ENCODE data around the gene TBCCD1. TPM values are rescaled to one million over a fixed set of nuclear protein-coding genes. Genes with fewer than 3 reads are reported as not detected.

The TBCCD1 gene
- total RNA-seq, 1 experiment from 2014 or later = 7.4 TPM

GRCh38 chr3:186613637-186614265 is 46.6 kb upstream of the TBCCD1 start:
- Histone ChIP-seq H3K23ac (ENCODE audit: insufficient read length, low read depth, low read length) (no peak overlapping the region), H3K79me1 (ENCODE audit: insufficient read depth, low read depth, low read length, poor library complexity, severe bottlenecking) (no peaks in the 10 kb centered on the region), H2BK12ac (ENCODE audit: insufficient read length, low read depth, low read length) (no peak overlapping the region), H4K91ac (ENCODE audit: insufficient read length, low read depth, low read length) (no peak overlapping the region), H2BK20ac (ENCODE audit: low read depth, low read length, poor library complexity, severe bottlenecking) (no peak overlapping the region), H4K5ac (ENCODE audit: insufficient read length, low read depth, low read length) (no peak overlapping the region), H3T11ph (ENCODE audit: low read length) (no peak overlapping the region), H2AFZ (ENCODE audit: low read length) (no peak overlapping the region), H3K79me2 (ENCODE audit: insufficient read depth, low read length) (no peaks in the 10 kb centered on the region), H2AK5ac (ENCODE audit: insufficient read length, low read length) (no peak overlapping the region), H4K20me1 (ENCODE audit: control insufficient read depth, insufficient read depth, insufficient read length) (no peaks in the 10 kb centered on the region), H3K9me3 (ENCODE audit: control insufficient read depth, low read depth, low read length) (no peaks in the 10 kb centered on the region), H3K27me3 (ENCODE audit: insufficient read depth, low read length) (no peaks in the 10 kb centered on the region), H2BK120ac (ENCODE audit: low read depth, low read length, poor library complexity, severe bottlenecking) (no peak overlapping the region), H3K4me2 (ENCODE audit: insufficient read depth, insufficient read length, low read length) (no peak overlapping the region), H3K23me2 (ENCODE audit: insufficient read length, low read depth, low read length, poor library complexity, severe bottlenecking) (no peaks in the 10 kb centered on the region), H3K4me1 (ENCODE audit: insufficient read depth, low read length) (no peaks in the 10 kb centered on the region; the same call in 1 of the 2 replicates), H3K56ac (ENCODE audit: insufficient read length, low read depth, low read length) (no peak overlapping the region), H2BK5ac (ENCODE audit: insufficient read length, low read length) (no peak overlapping the region), H3K9ac (ENCODE audit: extremely low read depth, insufficient read length, low read length) (no peak overlapping the region), H3K18ac (ENCODE audit: insufficient read length, low read depth, low read length) (no peak overlapping the region), H2BK15ac (ENCODE audit: low read depth, low read length) (no peak overlapping the region), H3K27ac (ENCODE audit: insufficient read length, low read depth, low read length) (no peak overlapping the region), H4K8ac (replicated peaks; ENCODE audit: insufficient read length, low read depth, low read length) (no peak overlapping the region), H3K14ac (ENCODE audit: insufficient read depth, low read length) (no peak overlapping the region), H3K4ac (ENCODE audit: low read depth, low read length) (no peak overlapping the region)
- DNase-seq = no peak
- peaks cover 14% of the 10 kb centered on the region in 2 experiments for H3K4me1 Mint-ChIP-seq
- peaks cover 31% of the 10 kb centered on the region for H3K27me3 Mint-ChIP-seq (ENCODE audit: low read depth)
- H3K36me3 Mint-ChIP-seq (ENCODE audit: insufficient read depth in 1 of 3, low read depth in 3 of 3) = no peaks in the 10 kb centered on the region
- no peak for TF ChIP-seq CTCF (conservative IDR thresholded peaks at IDR 0.05)
- H3K27ac Mint-ChIP-seq = no peak overlapping the region
- H3K9me3 Mint-ChIP-seq = no peaks in the 10 kb centered on the region
- WGBS (ENCODE audit: extremely low coverage, insufficient read length, low lambda C conversion rate) = no CpG with 5 or more reads among the region's 4 CpGs
- H3K4me3 Mint-ChIP-seq = no peak overlapping the region

Measured in H9 (cell line).